HepG2 (cell line): Measurements from ENCODE around the gene GSTP1. TPM values are rescaled to one million over a fixed set of nuclear protein-coding genes. Genes with fewer than 3 reads are reported as not detected.

Source experiments
- AHR ChIP-seq: IDR thresholded peaks from 2 replicates; pipeline ENCODE4 v1.6.1; 2018; ENCODE audit warnings: missing genetic modification reagents, missing compliant biosample characterization
- CTCF ChIP-seq: sonication (generic); formaldehyde crosslinking; IDR thresholded peaks from 2 replicates; pipeline ENCODE4 v1.5.0; 2020; ENCODE audit warnings: mild to moderate bottlenecking, missing genetic modification reagents, moderate library complexity
- DMAP1 ChIP-seq: IDR thresholded peaks from 2 replicates; pipeline ENCODE4 v1.6.1; 2016
- HINFP ChIP-seq: sonication (generic); formaldehyde crosslinking; IDR thresholded peaks from 2 replicates; pipeline ENCODE4 v1.4.0; 2020; ENCODE audit warnings: low read depth, mild to moderate bottlenecking, missing genetic modification reagents
- HNRNPUL1 ChIP-seq: fragments of 200-400 bp; formaldehyde crosslinking; IDR thresholded peaks from 2 replicates; pipeline ENCODE4 v1.6.1; 2017; ENCODE audit warnings: low read depth, mild to moderate bottlenecking, low read length, moderate library complexity
- HOXA9 ChIP-seq: sonication (generic); formaldehyde crosslinking; IDR thresholded peaks from 2 replicates; pipeline ENCODE4 v1.8.1; 2022; ENCODE audit warnings: missing genetic modification reagents, mild to moderate bottlenecking, moderate library complexity, borderline replicate concordance
- NR0B2 ChIP-seq: sonication (generic); formaldehyde crosslinking; IDR thresholded peaks from 2 replicates; pipeline ENCODE4 v1.4.0; 2020; ENCODE audit warnings: mild to moderate bottlenecking, missing genetic modification reagents
- SIN3A ChIP-seq: IDR thresholded peaks from 2 replicates; pipeline ENCODE4 v1.6.1; 2011; ENCODE audit warnings: low read depth, mild to moderate bottlenecking, control low read depth, low read length, borderline replicate concordance
- SNAI1 ChIP-seq: sonication (generic); formaldehyde crosslinking; IDR thresholded peaks from 2 replicates; pipeline ENCODE4 v1.5.0; 2020; ENCODE audit warnings: mild to moderate bottlenecking, missing genetic modification reagents, borderline replicate concordance
- SRY ChIP-seq: sonication (generic); formaldehyde crosslinking; IDR thresholded peaks from 2 replicates; pipeline ENCODE4 v1.8.0; 2022; ENCODE audit warnings: mild to moderate bottlenecking, missing genetic modification reagents
- YY1 ChIP-seq: IDR thresholded peaks from 2 replicates; pipeline ENCODE4 v1.6.1; 2011; ENCODE audit warnings: low read length, low read depth, moderate library complexity, mild to moderate bottlenecking; ENCODE audit not compliant: insufficient read depth, insufficient replicate concordance
- ZKSCAN5 ChIP-seq: sonication (generic); formaldehyde crosslinking; IDR thresholded peaks from 2 replicates; pipeline ENCODE4 v1.5.1; 2020; ENCODE audit warnings: mild to moderate bottlenecking, missing genetic modification reagents
- ZNF12 ChIP-seq: sonication (generic); formaldehyde crosslinking; IDR thresholded peaks from 2 replicates; pipeline ENCODE4 v1.5.0; 2020; ENCODE audit warnings: missing genetic modification reagents
- ZNF564 ChIP-seq: sonication (generic); formaldehyde crosslinking; IDR thresholded peaks from 2 replicates; pipeline ENCODE4 v1.8.1; 2023; ENCODE audit warnings: mild to moderate bottlenecking, missing genetic modification reagents
- ZNF646 ChIP-seq: sonication (generic); formaldehyde crosslinking; IDR thresholded peaks from 2 replicates; pipeline ENCODE4 v1.9.0; 2021; ENCODE audit warnings: mild to moderate bottlenecking, missing genetic modification reagents
- polyA plus RNA-seq, 8 experiments: library from polyadenylated mRNA; depleted of rRNA in 3 of 8; stranded (reverse) in 7 of 8; unstranded in 1 of 8; fragments of >200 nt; fragmentation: Illumina TruSeq in 4 of 8; extraction: Trizol in 4 of 8; gene quantifications; 2 replicates each; pipeline versions ENCODE4 v1.2.1 to v1.2.3, GENCODE V29; 2011 to 2016; ENCODE audit warnings: low read depth in 4 of 8, missing spikeins in 1 of 8, mixed read lengths in 1 of 8; ENCODE audit not compliant: insufficient read depth in 1 of 8
- total RNA-seq, 5 experiments: library from RNA; depleted of rRNA; stranded (reverse); fragments of >200 nt; fragmentation: Illumina TruSeq; extraction: Trizol; gene quantifications; 2 replicates each; pipeline ENCODE4 v1.2.3, GENCODE V29; 2016; ENCODE audit warnings: low read depth in 1 of 5

GSTP1 gene
- total and polyA plus RNA-seq, 2 of the 13 experiments (the other 11 are each of a cell fraction or from before 2014, with no cell fraction given) = not detected

- TF ChIP-seq ZNF646 (CRISPR knock-in tag) (no peak), AHR (CRISPR knock-in tag) (0 out of 2 replicates have a peak, but pooled peaks have one; percentile 52), ZKSCAN5 (CRISPR knock-in tag) (no peak), ZNF564 (CRISPR knock-in tag) (no peak), SNAI1 (CRISPR knock-in tag) (no peak), CTCF (CRISPR knock-in tag) (peak; percentile 96), HOXA9 (CRISPR knock-in tag) (no peak), ZNF12 (CRISPR knock-in tag) (no peak), NR0B2 (CRISPR knock-in tag) (peak; percentile 66), HNRNPUL1 (no peak), SRY (CRISPR knock-in tag) (no peak; the same call in 1 of the 2 replicates), YY1 (peak; percentile 65), SIN3A (peak; percentile 75; the same call in 1 of the 2 replicates), HINFP (CRISPR knock-in tag) (peak; percentile 82; the same call in 1 of the 2 replicates), DMAP1 (CRISPR knock-in tag) (no peak; the same call in 1 of the 2 replicates)
These were observed 23.1 kb downstream of the GSTP1 start, which contains the start of gene NDUFV1 (continued) for GRCh38 chr11:67606492-67607295.
